Activated CD8-positive, alpha-beta T cell treated with anti-CD3 and anti-CD28 coated beads, Interleukin-2, amount 10 ng/mL, durations not matched to agents 7 days and 5 days (primary cell): Measurements from ENCODE around the gene TSTD1. TPM values are rescaled to one million over a fixed set of nuclear protein-coding genes. Genes with fewer than 3 reads are reported as not detected.
A peak's percentile ranks its signal among the peaks of the same experiment; 100 is the strongest.

Source experiments
- ATAC-seq: fragments of 150-1000 bp; cut with Tn5 transposase; one replicate; pipeline ENCODE4 v1.10.0; 2021; ENCODE audit warnings: moderate library complexity
- CTCF ChIA-PET: fragments of 350-600 bp; sonication (Branson Sonifier 250); formaldehyde crosslinking; loops from one replicate; lab custom pipeline; 2021; ENCODE audit warnings: antibody characterized with exemption; lab: Charles Lee
- POLR2A ChIA-PET: fragments of 350-600 bp; sonication (Branson Sonifier 250); formaldehyde crosslinking; loops from one replicate; lab custom pipeline; 2021; ENCODE audit warnings: antibody characterized with exemption; lab: Charles Lee
- DNase-seq: peaks from one replicate; pipeline ENCODE4 v3.0.0-alpha.2; 2020
- H3K27ac Mint-ChIP-seq: one replicate; pipeline ENCODE4 v1.8.0; 2021; ENCODE audit warnings: mild to moderate bottlenecking, mixed read lengths
- H3K27me3 Mint-ChIP-seq: one replicate; pipeline ENCODE4 v1.8.0; 2021; ENCODE audit warnings: low read depth, mixed read lengths
- H3K36me3 Mint-ChIP-seq: one replicate; pipeline ENCODE4 v1.8.0; 2021; ENCODE audit warnings: low read depth, mixed read lengths
- H3K4me1 Mint-ChIP-seq: one replicate; pipeline ENCODE4 v1.8.0; 2021; ENCODE audit warnings: low read depth, mixed read lengths
- H3K4me3 Mint-ChIP-seq: one replicate; pipeline ENCODE4 v1.8.0; 2021; ENCODE audit warnings: mild to moderate bottlenecking, mixed read lengths
- H3K9me3 Mint-ChIP-seq: one replicate; pipeline ENCODE4 v1.8.0; 2022; ENCODE audit warnings: mixed read lengths; ENCODE audit not compliant: insufficient read depth
- total RNA-seq, 2 experiments: library from RNA; stranded (reverse); gene quantifications; one replicate each; pipeline ENCODE4 v1.2.3, GENCODE V29; 2021

TSTD1 gene
- 10 to 100 TPM; 63.2 to 63.3 TPM for total RNA-seq

- DNase-seq (peak; percentile 89), ATAC-seq (peak; percentile 91)
- ChIA-PET POLR2A (interaction anchor here (1.0 to 5.7 kb wide), 7 partner anchors 14 to 271 kb away, joined by 3 to 39 read pairs (median 4); partner anchors contain the start of genes ARHGAP30, F11R and KLHDC9), CTCF (interaction anchor here (1.1 to 10.7 kb wide), 5 partner anchors 18 to 58 kb away, joined by 3 to 114 read pairs (median 10); partner anchors contain the start of genes ARHGAP30 and F11R)
- peak within 1 kb of the TSS; percentile 91 for H3K4me3 Mint-ChIP-seq
- H3K36me3 Mint-ChIP-seq: peaks cover 55% of the 10 kb centered on the region
- H3K27me3 Mint-ChIP-seq: no peaks in the 10 kb centered on the region
- H3K4me1 Mint-ChIP-seq: peaks cover 63% of the 10 kb centered on the region
- H3K27ac Mint-ChIP-seq: peak within 1 kb of the TSS; percentile 94
- H3K9me3 Mint-ChIP-seq: no peaks in the 10 kb centered on the region
Observed at GRCh38 chr1:161038523-161039153, at the start of gene TSTD1. TSTD1 (minus strand) TSS chr1:161038964; CDS start chr1:161038889, 75 bp downstream.

DNA sequence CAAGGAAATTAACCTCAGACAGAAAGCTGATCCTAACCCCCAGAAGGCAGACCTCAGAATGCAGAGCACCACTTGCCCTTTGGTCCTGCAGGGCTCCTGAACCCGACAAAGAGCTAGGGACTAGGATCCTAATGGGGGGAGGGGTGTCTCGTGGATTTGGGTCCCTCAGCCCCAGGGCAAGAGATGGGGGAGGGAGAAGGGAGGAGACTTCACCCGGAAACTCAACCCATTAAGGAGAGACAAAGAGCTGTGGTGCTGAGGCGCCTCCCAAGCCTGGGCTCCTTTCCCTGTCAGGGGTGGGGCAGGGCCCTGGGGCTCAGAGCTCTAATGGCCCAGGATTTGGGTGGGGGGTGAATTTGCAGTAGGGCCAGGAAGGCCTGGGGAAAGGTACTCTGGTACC is 47.7 kb upstream of the TSTD1 start:
- POLR2A ChIA-PET: no interaction called here
- H3K4me1 Mint-ChIP-seq: peaks cover 14% of the 10 kb centered on the region
- CTCF ChIA-PET: interaction anchor here (1.0 to 2.5 kb wide), 2 partner anchors 10 to 11 kb away, joined by 3 to 10 read pairs; no protein-coding TSS in a partner anchor
- DNase-seq (no peak), ATAC-seq (no peak)
- H3K27ac Mint-ChIP-seq: no peak overlapping the region
- H3K36me3 Mint-ChIP-seq: no peaks in the 10 kb centered on the region
- no peak overlapping the region for H3K4me3 Mint-ChIP-seq
- no peaks in the 10 kb centered on the region for H3K9me3 Mint-ChIP-seq
- H3K27me3 Mint-ChIP-seq: no peaks in the 10 kb centered on the region

- H3K27ac Mint-ChIP-seq: no peak overlapping the region
- no peak for ATAC-seq
- H3K9me3 Mint-ChIP-seq: no peaks in the 10 kb centered on the region
- H3K4me1 Mint-ChIP-seq: peaks cover 4% of the 10 kb centered on the region
- no peaks in the 10 kb centered on the region for H3K36me3 Mint-ChIP-seq
- no peaks in the 10 kb centered on the region for H3K27me3 Mint-ChIP-seq
- POLR2A ChIA-PET: interaction anchor here (1.2 to 1.3 kb wide), 2 partner anchors 15 to 163 kb away, joined by 4 read pairs; partner anchors contain the start of gene ARHGAP30
- CTCF ChIA-PET: interaction anchor here (1.0 to 2.5 kb wide), 6 partner anchors 11 to 43 kb away, joined by 3 to 14 read pairs (median 3); partner anchors contain the start of gene KLHDC9
- DNase-seq: no peak
- H3K4me3 Mint-ChIP-seq: no peak overlapping the region
Observed at GRCh38 chr1:161085165-161085564, 46.4 kb upstream of the TSTD1 start.

GRCh38 chr1:161084597-161084988 is 45.8 kb upstream of the TSTD1 start:
- DNase-seq (no peak), ATAC-seq (no peak)
- peaks cover 3% of the 10 kb centered on the region for H3K4me1 Mint-ChIP-seq
- ChIA-PET POLR2A (interaction anchor here (0.6 to 1.3 kb wide), 3 partner anchors 15 to 261 kb away, joined by 3 to 4 read pairs (median 4); partner anchors contain the start of gene ARHGAP30), CTCF (interaction anchor here (1.0 to 2.5 kb wide), 7 partner anchors 12 to 43 kb away, joined by 3 to 14 read pairs (median 3); partner anchors contain the start of gene KLHDC9)
- H3K27me3 Mint-ChIP-seq: no peaks in the 10 kb centered on the region
- H3K27ac Mint-ChIP-seq: no peak overlapping the region
- H3K36me3 Mint-ChIP-seq: no peaks in the 10 kb centered on the region
- H3K9me3 Mint-ChIP-seq: no peaks in the 10 kb centered on the region
- no peak overlapping the region for H3K4me3 Mint-ChIP-seq

GRCh38 chr1:161083748-161084596 is 45.2 kb upstream of the TSTD1 start:
- Mint-ChIP-seq H3K4me1 (peaks cover 3% of the 10 kb centered on the region), H3K36me3 (no peaks in the 10 kb centered on the region), H3K27me3 (peaks cover 4% of the 10 kb centered on the region), H3K4me3 (no peak overlapping the region), H3K27ac (no peak overlapping the region), H3K9me3 (no peaks in the 10 kb centered on the region)
- CTCF ChIA-PET: interaction anchor here (1.0 to 2.3 kb wide), 5 partner anchors 13 to 42 kb away, joined by 3 to 14 read pairs (median 3); no protein-coding TSS in a partner anchor
- POLR2A ChIA-PET: interaction anchor here (0.6 to 1.3 kb wide), 3 partner anchors 14 to 261 kb away, joined by 3 to 4 read pairs (median 4); partner anchors contain the start of gene ARHGAP30
- DNase-seq (no peak), ATAC-seq (peak; percentile 27)

DNA sequence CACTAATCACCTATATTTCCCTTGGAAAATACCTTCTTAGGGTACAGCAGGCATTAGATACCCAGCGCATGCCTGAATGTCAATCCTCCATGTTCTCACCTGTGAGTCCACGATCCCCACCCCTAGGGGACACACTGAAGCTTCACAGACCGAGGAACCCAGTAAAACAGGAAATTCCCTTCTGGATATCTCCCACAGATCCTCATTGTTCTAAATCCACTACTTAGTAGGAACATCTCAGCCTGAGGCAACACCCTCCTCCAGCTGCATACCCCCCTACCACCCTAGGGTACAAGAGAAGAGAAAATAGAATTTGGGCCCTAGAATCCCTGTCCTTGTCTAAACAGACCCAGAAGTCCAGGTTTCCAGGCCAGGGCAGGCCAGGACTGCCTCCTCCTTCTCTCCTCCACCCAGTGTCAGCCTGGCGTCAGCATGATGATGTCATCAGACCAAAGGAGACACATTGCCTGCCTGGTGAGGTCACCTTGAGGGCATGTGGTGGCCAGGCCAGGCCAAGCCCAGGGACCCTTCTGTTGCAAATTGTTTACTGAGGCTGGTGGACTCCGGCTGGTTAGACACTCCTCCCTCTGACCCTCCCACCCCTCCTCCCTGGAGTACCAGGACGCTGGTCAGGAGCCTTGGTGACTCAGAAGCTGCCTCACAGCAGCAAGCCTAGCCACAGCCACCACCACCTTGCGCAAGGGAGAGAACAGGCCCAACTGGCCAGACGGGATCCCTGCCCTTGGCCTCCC is 44.4 kb upstream of the TSTD1 start:
- peaks cover 5% of the 10 kb centered on the region for H3K27me3 Mint-ChIP-seq
- ATAC-seq (no peak), DNase-seq (no peak)
- ChIA-PET CTCF (interaction anchor here (1.0 to 2.2 kb wide), 3 partner anchors 13 to 14 kb away, joined by 3 to 9 read pairs (median 7); partner anchors contain the start of gene ARHGAP30), POLR2A (no interaction called here)
- no peaks in the 10 kb centered on the region for H3K36me3 Mint-ChIP-seq
- no peak overlapping the region for H3K4me3 Mint-ChIP-seq
- peaks cover 3% of the 10 kb centered on the region for H3K4me1 Mint-ChIP-seq
- no peak overlapping the region for H3K27ac Mint-ChIP-seq
- no peaks in the 10 kb centered on the region for H3K9me3 Mint-ChIP-seq

DNA sequence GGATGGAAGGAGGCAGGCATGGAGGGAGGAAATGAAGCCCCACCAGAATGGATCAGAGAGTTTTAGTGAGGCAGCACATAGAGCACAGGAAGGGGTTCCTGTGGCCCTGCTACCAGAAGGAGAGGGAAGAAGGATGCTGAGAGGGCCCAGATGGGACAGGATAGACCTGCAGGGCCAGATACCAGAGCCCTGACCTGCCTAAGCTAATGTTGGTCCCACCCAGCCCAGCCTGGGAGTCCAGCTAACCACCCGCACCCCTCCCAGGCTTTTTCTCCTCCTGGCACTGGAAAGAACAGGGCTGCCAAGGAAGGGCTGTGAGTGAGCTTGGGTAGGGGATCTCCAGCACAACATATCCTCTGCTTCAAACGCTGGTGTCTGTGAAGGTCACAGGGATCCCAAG is 43.7 kb upstream of the TSTD1 start:
- ChIA-PET CTCF (interaction anchor here (1.6 to 2.2 kb wide), 2 partner anchors 12 to 14 kb away, joined by 7 to 9 read pairs; partner anchors contain the start of gene ARHGAP30), POLR2A (no interaction called here)
- no peak overlapping the region for H3K4me3 Mint-ChIP-seq
- no peaks in the 10 kb centered on the region for H3K9me3 Mint-ChIP-seq
- peaks cover 3% of the 10 kb centered on the region for H3K4me1 Mint-ChIP-seq
- DNase-seq: no peak
- no peak overlapping the region for H3K27ac Mint-ChIP-seq
- no peaks in the 10 kb centered on the region for H3K36me3 Mint-ChIP-seq
- ATAC-seq: no peak
- peaks cover 5% of the 10 kb centered on the region for H3K27me3 Mint-ChIP-seq

DNA sequence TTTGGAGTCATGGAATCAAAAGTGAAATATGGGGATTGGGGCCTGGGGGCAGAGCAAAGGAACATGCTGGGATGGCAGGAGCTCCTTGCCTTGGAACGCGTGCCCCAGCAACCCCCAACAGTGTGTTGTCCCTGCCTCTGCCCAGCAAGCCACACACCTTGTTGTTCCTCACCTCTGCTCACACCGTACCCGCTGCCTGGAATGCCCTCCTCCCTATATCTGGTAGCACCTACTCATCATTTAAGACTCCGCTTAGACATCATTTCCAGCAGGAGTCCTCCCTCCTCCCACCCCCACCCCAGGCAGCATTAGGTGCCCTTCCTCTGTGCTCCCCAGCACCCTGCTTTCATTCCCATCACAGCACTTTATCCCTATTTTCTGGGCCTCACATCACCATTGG is 42.8 kb upstream of the TSTD1 start:
- peaks cover 5% of the 10 kb centered on the region for H3K27me3 Mint-ChIP-seq
- peaks cover 3% of the 10 kb centered on the region for H3K4me1 Mint-ChIP-seq
- ChIA-PET POLR2A (interaction anchor here (0.6 kb wide), 1 partner anchor 16 kb away, joined by 3 read pairs; no protein-coding TSS in a partner anchor), CTCF (interaction anchor here (1.6 to 16.9 kb wide), 3 partner anchors 11 to 16 kb away, joined by 7 to 292 read pairs (median 9); partner anchors contain the start of genes ARHGAP30 and KLHDC9)
- H3K27ac Mint-ChIP-seq: no peak overlapping the region
- ATAC-seq (no peak), DNase-seq (no peak)
- H3K4me3 Mint-ChIP-seq: no peak overlapping the region
- H3K9me3 Mint-ChIP-seq: no peaks in the 10 kb centered on the region
- H3K36me3 Mint-ChIP-seq: no peaks in the 10 kb centered on the region

DNA sequence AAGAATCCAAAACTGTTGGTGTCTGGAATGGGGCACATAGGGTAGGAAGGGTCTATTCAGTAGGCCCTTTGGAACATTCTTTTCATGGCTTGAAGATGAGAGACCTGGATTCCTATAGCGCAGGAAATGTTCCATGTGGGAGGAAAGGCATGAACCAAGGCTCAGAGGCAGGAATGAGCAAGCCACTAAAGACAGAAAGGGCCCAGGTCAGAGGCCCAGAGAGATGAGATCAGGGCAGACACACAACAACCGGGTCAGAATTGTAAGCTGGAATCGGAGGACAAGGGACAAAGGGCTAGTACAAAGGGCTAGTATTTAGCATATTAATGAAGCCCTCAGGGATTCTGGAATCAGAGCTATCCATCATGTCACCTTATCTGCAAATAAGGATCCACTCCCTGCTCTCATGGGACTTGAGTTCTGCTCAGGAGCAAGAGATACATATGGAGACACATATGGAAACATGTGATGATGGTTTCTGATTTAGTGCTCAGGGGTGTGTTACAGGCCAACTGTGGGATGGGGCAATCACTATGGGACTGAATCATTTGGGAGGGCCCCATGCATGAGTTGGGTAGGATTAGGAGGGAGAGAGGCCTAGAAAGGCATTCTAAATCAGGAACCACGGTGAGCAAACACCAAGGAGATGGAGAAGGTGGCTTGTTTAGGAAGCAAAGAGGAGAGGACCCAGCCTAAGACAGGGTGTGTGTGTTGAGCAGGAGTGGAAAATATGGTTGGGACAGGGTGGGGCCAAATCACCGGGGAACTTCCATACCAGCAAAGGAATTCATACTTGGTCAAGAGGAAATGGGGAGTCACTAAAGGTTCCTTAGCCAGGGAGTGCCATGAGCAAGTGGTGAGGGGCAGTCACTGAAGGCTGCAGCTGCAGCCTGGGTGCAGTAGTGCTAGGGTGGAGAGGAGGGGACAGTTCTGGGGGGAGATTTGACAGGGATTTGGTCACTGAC is 42.0 kb upstream of the TSTD1 start:
- H3K27ac Mint-ChIP-seq: no peak overlapping the region
- ChIA-PET CTCF (interaction anchor here (2.2 to 16.9 kb wide), 3 partner anchors 10 to 16 kb away, joined by 9 to 292 read pairs (median 13); partner anchors contain the start of genes ARHGAP30 and KLHDC9), POLR2A (interaction anchor here (0.6 to 0.8 kb wide), 2 partner anchors 11 to 17 kb away, joined by 3 read pairs; partner anchors contain the start of gene ARHGAP30)
- peaks cover 5% of the 10 kb centered on the region for H3K27me3 Mint-ChIP-seq
- DNase-seq (no peak), ATAC-seq (no peak)
- no peaks in the 10 kb centered on the region for H3K9me3 Mint-ChIP-seq
- no peak overlapping the region for H3K4me3 Mint-ChIP-seq
- no peaks in the 10 kb centered on the region for H3K36me3 Mint-ChIP-seq
- H3K4me1 Mint-ChIP-seq: peaks cover 3% of the 10 kb centered on the region
